HCT116 (cell line): Measurements from ENCODE around the gene ZDHHC22. TPM values are rescaled to one million over a fixed set of nuclear protein-coding genes. Genes with fewer than 3 reads are reported as not detected.

Source experiments
- ATAC-seq: fragments of 200-7000 bp; cut with Tn5 transposase; 2 replicates; pipeline ENCODE4 v1.9.1; 2020; ENCODE audit warnings: mild to moderate bottlenecking, moderate library complexity
- BruUV-seq: library from RNA; stranded (reverse); fragments of 400-500 nt; replicated peaks from 2 replicates; lab custom pipeline; 2021; lab: Mats Ljungman, UMichigan
- CTCF ChIA-PET: fragments of 300-600 bp; sonication (Branson Sonifier 250); formaldehyde crosslinking; loops from one replicate; lab custom pipeline; 2021; ENCODE audit warnings: antibody characterized with exemption; lab: Charles Lee
- POLR2A ChIA-PET: fragments of 300-600, 350-600 bp; sonication (Branson Sonifier 250); formaldehyde crosslinking; loops from one replicate; lab custom pipeline; 2021; ENCODE audit warnings: antibody characterized with exemption; lab: Charles Lee
- RAD21 ChIA-PET, 2 experiments: fragments of 300-600 bp; sonication (Branson Sonifier 250); formaldehyde crosslinking; loops; one replicate each; lab custom pipeline; 2023; ENCODE audit warnings: low total read pairs in 2 of 2; ENCODE audit not compliant: uncharacterized antibody in 2 of 2, unreplicated experiment in 2 of 2, low non-redundant PET in 1 of 2; lab: Charles Lee
- DNase-seq: peaks from one replicate; pipeline ENCODE4 v3.0.0-alpha.2; 2010; ENCODE audit warnings: low read depth, low spot score
- H2AFZ ChIP-seq: fragments of 200-600 bp; shearing (Covaris generic), sonication (generic); 2 replicates; pipeline ENCODE4 v1.6.1; 2017; ENCODE audit warnings: low read depth, mixed run types, mixed read lengths, antibody characterized with exemption, low read length; ENCODE audit not compliant: poor library complexity, severe bottlenecking
- H3K27ac ChIP-seq: 2 replicates; pipeline ENCODE4 v1.5.1; 2012; ENCODE audit warnings: low read depth, low read length
- H3K27me3 ChIP-seq: fragments of 200-600 bp; sonication (generic); 2 replicates; pipeline ENCODE4 v1.6.1; 2016; ENCODE audit warnings: mixed run types, low read length, mixed read lengths; ENCODE audit not compliant: insufficient read depth
- H3K36me3 ChIP-seq, 2 experiments: fragments of 200-500 bp in 1 of 2; fragments of 200-600 bp in 1 of 2; sonication (Bioruptor generic) in 1 of 2; sonication (generic) in 1 of 2; 2 replicates each; pipeline versions ENCODE4 v1.5.1 to v1.6.1; 2014 to 2016; ENCODE audit warnings: low read length in 2 of 2, inconsistent platforms in 1 of 2, mixed read lengths in 1 of 2, mixed run types in 1 of 2; ENCODE audit not compliant: insufficient read depth in 2 of 2, control insufficient read depth in 1 of 2
- H3K4me1 ChIP-seq, 2 experiments: fragments of 200-600 bp in 1 of 2; sonication (generic) in 1 of 2; 2 replicates each; pipeline versions ENCODE4 v1.5.1 to v1.6.1; 2012 to 2017; ENCODE audit warnings: low read length in 2 of 2, inconsistent platforms in 1 of 2, mild to moderate bottlenecking in 1 of 2, mixed read lengths in 1 of 2, mixed run types in 1 of 2, moderate library complexity in 1 of 2; ENCODE audit not compliant: insufficient read depth in 2 of 2, control insufficient read depth in 1 of 2
- H3K4me2 ChIP-seq: fragments of 200-600 bp; sonication (generic); 2 replicates; pipeline ENCODE4 v1.6.1; 2017; ENCODE audit warnings: mixed run types, low read length, mixed read lengths
- H3K4me3 ChIP-seq, 2 experiments: fragments of 200-600 bp in 1 of 2; sonication (generic) in 1 of 2; replicated peaks in 1 of 2; 2 replicates each; pipeline ENCODE4 v1.5.1; 2011 to 2016; ENCODE audit warnings: low read length in 2 of 2, control low read depth in 1 of 2, low read depth in 1 of 2, mild to moderate bottlenecking in 1 of 2, mixed read lengths in 1 of 2, mixed run types in 1 of 2
- H3K79me2 ChIP-seq: fragments of 200-600 bp; sonication (generic); 2 replicates; pipeline ENCODE4 v1.6.1; 2017; ENCODE audit warnings: mild to moderate bottlenecking, mixed run types, low read length, moderate library complexity, mixed read lengths; ENCODE audit not compliant: insufficient read depth
- H3K9ac ChIP-seq: fragments of 200-600 bp; sonication (generic); 2 replicates; pipeline ENCODE4 v1.6.1; 2016; ENCODE audit warnings: low read length, mixed read lengths
- H3K9me2 ChIP-seq: fragments of 200-600 bp; sonication (generic), shearing (Covaris generic); 2 replicates; pipeline ENCODE4 v1.6.1; 2017; ENCODE audit warnings: mixed run types, mild to moderate bottlenecking, moderate library complexity; ENCODE audit not compliant: insufficient read depth
- H3K9me3 ChIP-seq, 2 experiments: fragments of 200-500 bp in 1 of 2; fragments of 200-600 bp in 1 of 2; sonication (Bioruptor generic) in 1 of 2; sonication (generic) in 1 of 2; 2 replicates each; pipeline ENCODE4 v1.6.1; 2014 to 2017; ENCODE audit warnings: low read length in 2 of 2, mixed read lengths in 2 of 2, inconsistent platforms in 1 of 2, low read depth in 1 of 2, mild to moderate bottlenecking in 1 of 2, mixed run types in 1 of 2, moderate library complexity in 1 of 2; ENCODE audit not compliant: control insufficient read depth in 1 of 2, insufficient read depth in 1 of 2
- H4K20me1 ChIP-seq: fragments of 200-600 bp; sonication (generic), shearing (Covaris generic); 2 replicates; pipeline ENCODE4 v1.6.1; 2017; ENCODE audit warnings: mixed run types, mild to moderate bottlenecking, moderate library complexity; ENCODE audit not compliant: insufficient read depth
- ELF1 ChIP-seq: IDR thresholded peaks from 2 replicates; pipeline ENCODE4 v1.6.1; 2012; ENCODE audit warnings: low read depth, borderline replicate concordance
- EZH2phosphoT487 ChIP-seq: fragments of 200-600 bp; IDR thresholded peaks from 2 replicates; pipeline ENCODE4 v1.6.1; 2018; ENCODE audit warnings: antibody characterized with exemption, borderline replicate concordance
- FOSL1 ChIP-seq: IDR thresholded peaks from 2 replicates; pipeline ENCODE4 v1.6.1; 2012; ENCODE audit warnings: low read depth
- JUND ChIP-seq: IDR thresholded peaks from 2 replicates; pipeline ENCODE4 v1.6.1; 2012
- POLR2A ChIP-seq: IDR thresholded peaks from 2 replicates; pipeline ENCODE4 v1.7.0; 2011; ENCODE audit warnings: borderline replicate concordance; ENCODE audit not compliant: insufficient read depth, insufficient read length; ENCODE audit errors: extremely low read depth
- SIN3A ChIP-seq: IDR thresholded peaks from 2 replicates; pipeline ENCODE4 v1.6.1; 2012; ENCODE audit warnings: low read depth
- SP1 ChIP-seq: IDR thresholded peaks from 2 replicates; pipeline ENCODE4 v1.6.1; 2012; ENCODE audit warnings: low read depth
- TCF7L2 ChIP-seq: IDR thresholded peaks from 2 replicates; pipeline ENCODE4 v1.7.0; 2011; ENCODE audit warnings: borderline replicate concordance, inconsistent platforms; ENCODE audit not compliant: insufficient read depth, insufficient read length; ENCODE audit errors: extremely low read depth
- YY1 ChIP-seq: IDR thresholded peaks from 2 replicates; pipeline ENCODE4 v1.6.1; 2011; ENCODE audit warnings: low read length, low read depth, moderate library complexity, mild to moderate bottlenecking; ENCODE audit not compliant: insufficient replicate concordance; ENCODE audit errors: extremely low read depth
- ZNF274 ChIP-seq: fragments of 200-500 bp; sonication (Bioruptor generic); IDR thresholded peaks from 2 replicates; pipeline ENCODE4 v1.6.1; 2014; ENCODE audit warnings: mild to moderate bottlenecking, low read depth, low read length, inconsistent platforms
- intact Hi-C: fragments of 100-400 bp; cut with micrococcal nuclease; formaldehyde crosslinking; loops from 2 replicates; pipeline ENCODE4 v1.10.0; 2022
- total RNA-seq: library from RNA; stranded (reverse); gene quantifications from one replicate; pipeline ENCODE4 v1.2.1, GENCODE V29; 2021; ENCODE audit not compliant: unreplicated experiment
- TF ChIP-seq, protein P1 (sequence below): IDR thresholded peaks from 2 replicates; pipeline ENCODE4 v1.6.1; 2011; ENCODE audit warnings: mild to moderate bottlenecking, low read length, moderate library complexity; ENCODE audit not compliant: insufficient replicate concordance; ENCODE audit errors: extremely low read depth
- TF ChIP-seq, protein P2 (sequence below): IDR thresholded peaks from 2 replicates; pipeline ENCODE4 v1.6.1; 2012
- TF ChIP-seq, protein P3 (sequence below): IDR thresholded peaks from 2 replicates; pipeline ENCODE4 v1.6.1; 2012
- TF ChIP-seq, protein P4 (sequence below), 3 experiments: fragments of 200-600 bp in 1 of 3; sonication (generic) in 1 of 3; IDR thresholded peaks in 2 of 3; conservative IDR thresholded peaks in 1 of 3; 2 replicates each; pipeline ENCODE4 v1.5.1; 2012 to 2017; ENCODE audit warnings: low read depth in 2 of 3, low read length in 2 of 3, antibody characterized with exemption in 1 of 3, borderline replicate concordance in 1 of 3, control low read depth in 1 of 3, mild to moderate bottlenecking in 1 of 3, mixed read lengths in 1 of 3, mixed run types in 1 of 3, moderate library complexity in 1 of 3; ENCODE audit not compliant: insufficient read depth in 1 of 3

ZDHHC22 gene
- total RNA-seq, 1 experiment from 2014 or later = 0.10 TPM

DNA sequence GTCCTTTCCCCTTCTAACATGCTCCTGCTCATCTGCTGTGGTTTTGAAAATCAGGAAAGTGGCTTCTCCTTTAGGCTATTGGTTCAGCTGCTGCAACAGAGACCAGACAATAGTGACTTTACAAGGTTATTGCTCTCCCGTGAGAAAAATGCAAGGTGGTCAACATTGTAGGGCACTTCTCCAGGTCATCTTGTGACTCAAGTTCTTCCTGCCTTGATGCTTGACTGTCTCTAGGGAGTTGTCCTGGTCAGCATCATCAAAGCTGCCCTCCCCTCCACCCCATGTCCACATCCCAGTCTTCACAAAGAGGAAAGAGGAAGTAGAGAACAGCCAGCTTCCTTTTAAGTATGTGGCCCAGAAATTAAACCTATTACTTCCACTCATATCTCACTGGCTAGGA lies 36.1 kb upstream of the ZDHHC22 start:
- Histone ChIP-seq H3K9me3 (no peaks in the 10 kb centered on the region), H3K79me2 (no peaks in the 10 kb centered on the region), H2AFZ (no peak overlapping the region), H3K27ac (no peak overlapping the region), H3K4me2 (no peak overlapping the region), H4K20me1 (no peaks in the 10 kb centered on the region), H3K36me3 (no peaks in the 10 kb centered on the region), H3K4me3 (no peak overlapping the region), H3K9ac (no peak overlapping the region), H3K4me1 (peaks cover 9 to 22% of the 10 kb centered on the region in 2 experiments), H3K27me3 (no peaks in the 10 kb centered on the region), H3K9me2 (no peaks in the 10 kb centered on the region)
- ChIA-PET RAD21 (no interaction called here), POLR2A (interaction anchor here (0.6 kb wide), 1 partner anchor 36 kb away, joined by 3 read pairs; no protein-coding TSS in a partner anchor)
- BruUV-seq = no TSS peak
- DNase-seq (no peak), ATAC-seq (no peak)
- intact Hi-C loops = no loop called here
- TF ChIP-seq ZNF274 (no peak), ELF1 (no peak), FOSL1 (no peak), POLR2A (no peak), SIN3A (no peak), EZH2phosphoT487 (no peak), YY1 (no peak), JUND (no peak), TCF7L2 (no peak), SP1 (no peak)
- TF ChIP-seq, protein P1, sequence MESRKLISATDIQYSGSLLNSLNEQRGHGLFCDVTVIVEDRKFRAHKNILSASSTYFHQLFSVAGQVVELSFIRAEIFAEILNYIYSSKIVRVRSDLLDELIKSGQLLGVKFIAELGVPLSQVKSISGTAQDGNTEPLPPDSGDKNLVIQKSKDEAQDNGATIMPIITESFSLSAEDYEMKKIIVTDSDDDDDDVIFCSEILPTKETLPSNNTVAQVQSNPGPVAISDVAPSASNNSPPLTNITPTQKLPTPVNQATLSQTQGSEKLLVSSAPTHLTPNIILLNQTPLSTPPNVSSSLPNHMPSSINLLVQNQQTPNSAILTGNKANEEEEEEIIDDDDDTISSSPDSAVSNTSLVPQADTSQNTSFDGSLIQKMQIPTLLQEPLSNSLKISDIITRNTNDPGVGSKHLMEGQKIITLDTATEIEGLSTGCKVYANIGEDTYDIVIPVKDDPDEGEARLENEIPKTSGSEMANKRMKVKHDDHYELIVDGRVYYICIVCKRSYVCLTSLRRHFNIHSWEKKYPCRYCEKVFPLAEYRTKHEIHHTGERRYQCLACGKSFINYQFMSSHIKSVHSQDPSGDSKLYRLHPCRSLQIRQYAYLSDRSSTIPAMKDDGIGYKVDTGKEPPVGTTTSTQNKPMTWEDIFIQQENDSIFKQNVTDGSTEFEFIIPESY = no peak
- TF ChIP-seq, protein P2, sequence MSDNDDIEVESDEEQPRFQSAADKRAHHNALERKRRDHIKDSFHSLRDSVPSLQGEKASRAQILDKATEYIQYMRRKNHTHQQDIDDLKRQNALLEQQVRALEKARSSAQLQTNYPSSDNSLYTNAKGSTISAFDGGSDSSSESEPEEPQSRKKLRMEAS = no peak
- TF ChIP-seq, protein P3, sequence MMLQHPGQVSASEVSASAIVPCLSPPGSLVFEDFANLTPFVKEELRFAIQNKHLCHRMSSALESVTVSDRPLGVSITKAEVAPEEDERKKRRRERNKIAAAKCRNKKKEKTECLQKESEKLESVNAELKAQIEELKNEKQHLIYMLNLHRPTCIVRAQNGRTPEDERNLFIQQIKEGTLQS = no peak
- TF ChIP-seq, protein P4, sequence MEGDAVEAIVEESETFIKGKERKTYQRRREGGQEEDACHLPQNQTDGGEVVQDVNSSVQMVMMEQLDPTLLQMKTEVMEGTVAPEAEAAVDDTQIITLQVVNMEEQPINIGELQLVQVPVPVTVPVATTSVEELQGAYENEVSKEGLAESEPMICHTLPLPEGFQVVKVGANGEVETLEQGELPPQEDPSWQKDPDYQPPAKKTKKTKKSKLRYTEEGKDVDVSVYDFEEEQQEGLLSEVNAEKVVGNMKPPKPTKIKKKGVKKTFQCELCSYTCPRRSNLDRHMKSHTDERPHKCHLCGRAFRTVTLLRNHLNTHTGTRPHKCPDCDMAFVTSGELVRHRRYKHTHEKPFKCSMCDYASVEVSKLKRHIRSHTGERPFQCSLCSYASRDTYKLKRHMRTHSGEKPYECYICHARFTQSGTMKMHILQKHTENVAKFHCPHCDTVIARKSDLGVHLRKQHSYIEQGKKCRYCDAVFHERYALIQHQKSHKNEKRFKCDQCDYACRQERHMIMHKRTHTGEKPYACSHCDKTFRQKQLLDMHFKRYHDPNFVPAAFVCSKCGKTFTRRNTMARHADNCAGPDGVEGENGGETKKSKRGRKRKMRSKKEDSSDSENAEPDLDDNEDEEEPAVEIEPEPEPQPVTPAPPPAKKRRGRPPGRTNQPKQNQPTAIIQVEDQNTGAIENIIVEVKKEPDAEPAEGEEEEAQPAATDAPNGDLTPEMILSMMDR (IDR thresholded peaks at IDR 0.05 in 2 of 3, conservative IDR thresholded peaks at IDR 0.05 in 1 of 3; ENCODE audit: borderline replicate concordance in 1 of 3, insufficient read depth in 1 of 3, low read depth in 2 of 3, low read length in 2 of 3) = no peak
- TF ChIP-seq, all 23 proteins: peak for 0
- CTCF ChIA-PET = no interaction called here
